SIG-M5 (cell line): ENCODE measurements around the gene NDNF.

Experiments used
- DNase-seq: peaks from one replicate; lab custom pipeline; 2025; lab: John Stamatoyannopoulos, UW

NDNF gene

GRCh38 chr4:121014544-121014943 lies 57.8 kb downstream of the NDNF start:
- DNase-seq, result no peak

DNA sequence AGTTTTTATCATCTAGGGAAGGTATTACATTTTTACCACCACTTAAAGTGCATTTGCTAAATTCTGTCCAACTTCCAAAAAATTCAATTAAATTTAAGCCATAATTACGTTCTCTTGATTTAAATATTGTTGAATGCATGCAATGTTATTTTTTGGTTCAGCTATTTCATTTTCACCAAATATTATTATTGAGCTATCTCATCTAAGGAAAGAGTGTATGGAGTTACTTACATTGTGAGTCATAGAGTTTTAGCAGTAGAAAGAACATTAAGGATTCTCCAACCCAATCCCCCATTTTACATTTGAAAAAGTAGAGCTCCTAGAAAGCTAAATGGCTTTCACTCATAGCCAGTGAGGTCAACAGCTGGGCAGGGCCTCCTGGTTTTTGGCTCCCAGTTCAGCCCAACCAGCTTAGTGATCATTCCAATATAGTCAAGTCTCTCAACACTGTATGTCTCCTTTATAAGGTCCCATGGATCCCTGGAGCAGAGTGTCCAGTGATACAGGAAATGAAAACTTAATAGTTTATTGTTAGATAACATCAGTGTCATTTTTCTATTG lies 60.5 kb downstream of the NDNF start:
- DNase-seq, result no peak

DNA sequence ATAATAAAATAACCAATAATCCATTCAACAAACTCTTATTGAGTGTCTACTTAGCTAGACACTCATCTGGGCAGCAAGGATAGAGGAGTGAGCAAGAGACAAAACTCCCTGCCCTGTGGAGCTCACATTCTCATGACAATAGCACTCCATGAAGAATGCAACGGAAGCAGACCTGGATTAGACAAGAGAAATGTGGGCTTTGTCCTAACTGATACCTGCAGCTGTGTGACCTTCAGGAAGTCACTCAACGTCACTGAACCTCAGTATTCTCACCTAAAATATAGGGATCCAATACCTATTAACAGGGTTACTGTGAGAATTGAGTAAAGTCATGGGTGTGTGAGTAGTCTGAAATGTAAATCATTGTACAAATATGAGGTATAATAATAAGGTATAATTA lies 61.2 kb downstream of the NDNF start:
- DNase-seq, result no peak

GRCh38 chr4:121009578-121010478 lies 62.5 kb downstream of the NDNF start:
- DNase-seq, result no peak

GRCh38 chr4:121007660-121008059 lies 64.7 kb downstream of the NDNF start:
- DNase-seq, result no peak

- no peak for DNase-seq
Measured at GRCh38 chr4:121003863-121004262, 68.5 kb downstream of the NDNF start.

DNA sequence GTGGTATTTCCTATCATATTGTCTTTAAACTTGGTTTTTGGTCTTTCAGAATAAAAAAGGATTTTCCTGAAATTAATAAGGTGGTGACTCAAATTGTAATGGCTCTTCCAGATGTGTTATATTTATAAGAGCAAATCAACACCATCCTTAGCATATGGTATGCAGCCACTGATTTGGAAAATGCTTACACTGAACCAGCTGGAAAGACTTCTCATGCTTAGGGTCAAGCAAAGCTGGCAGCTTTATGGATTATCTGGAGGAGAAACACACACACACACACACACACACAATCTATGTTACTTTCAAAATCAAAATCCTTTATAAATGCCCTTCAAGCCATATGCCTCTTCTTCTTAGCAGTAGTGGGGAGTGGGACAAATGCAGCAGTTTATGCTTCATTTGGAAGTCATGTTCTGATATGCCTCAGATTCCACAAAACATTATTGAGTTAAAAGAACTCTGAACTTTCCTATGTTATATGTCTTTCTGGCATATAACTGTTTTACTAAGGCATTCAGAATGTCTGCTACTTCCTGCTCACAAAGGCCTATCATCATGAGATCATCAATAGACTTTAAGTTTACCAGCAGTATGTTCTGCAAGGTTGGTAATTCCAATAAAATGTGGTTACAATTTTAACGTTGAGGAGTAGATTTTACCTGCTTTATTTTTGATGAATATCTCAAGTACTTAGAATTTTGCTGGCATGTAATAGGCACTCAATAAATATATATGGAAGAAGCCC lies 76.9 kb downstream of the NDNF start:
- DNase-seq, result no peak

GRCh38 chr4:120994521-120994920 lies 77.8 kb downstream of the NDNF start:
- no peak for DNase-seq

DNA sequence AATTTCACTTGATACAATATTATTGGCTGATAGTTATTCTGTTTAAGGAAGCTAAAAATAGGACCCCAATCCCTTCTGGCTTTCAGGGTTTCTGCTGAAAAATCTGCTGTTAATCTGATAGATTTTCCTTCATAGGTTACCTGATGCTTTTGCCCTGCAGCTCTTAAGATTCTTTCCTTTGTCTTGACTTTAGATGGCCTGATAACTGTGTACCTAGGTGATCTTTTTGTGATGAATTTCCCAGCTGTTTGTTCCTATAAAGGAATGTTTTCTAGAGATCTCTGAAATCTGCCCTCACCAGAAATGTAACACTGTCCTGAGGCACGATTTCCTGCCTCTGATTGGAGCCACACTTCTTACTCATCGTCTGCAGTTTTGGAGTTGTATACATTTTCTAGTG lies 80.5 kb downstream of the NDNF start:
- no peak for DNase-seq

GRCh38 chr4:120990246-120990645 lies 82.1 kb downstream of the NDNF start:
- no peak for DNase-seq
